Thyroid gland (tissue), 4 donors: ENCODE results near the gene ORM2. TPM values are rescaled to one million over a fixed set of nuclear protein-coding genes. Genes with fewer than 3 reads are reported as not detected.

Experiments
- DNase-seq, 2 donors: peaks; one replicate each; pipeline ENCODE4 v3.0.0-alpha.2; 2019
- H3K27ac ChIP-seq, 3 donors: fragments of 200-600 bp; sonication (generic); 1 replicate in 2 of 3; 2 replicates in 1 of 3; pipeline ENCODE4 v1.5.1; 2016 to 2019; ENCODE audit warnings: mild to moderate bottlenecking in 1 of 3, moderate library complexity in 1 of 3
- H3K27me3 ChIP-seq: fragments of 200-600 bp; sonication (generic); one replicate; pipeline ENCODE4 v1.5.1; 2019
- H3K36me3 ChIP-seq, 2 donors: fragments of 200-600 bp; sonication (generic); one replicate each; pipeline ENCODE4 v1.5.1; 2016 to 2019
- H3K4me1 ChIP-seq, 2 donors: fragments of 200-600 bp; sonication (generic); one replicate each; pipeline ENCODE4 v1.5.1; 2017 to 2019
- H3K4me3 ChIP-seq, 3 donors: fragments of 200-600 bp; sonication (generic); replicated peaks in 1 of 3; 1 replicate in 2 of 3; 2 replicates in 1 of 3; pipeline ENCODE4 v1.5.1; 2016; ENCODE audit warnings: mild to moderate bottlenecking in 1 of 3
- H3K9me3 ChIP-seq: fragments of 200-600 bp; sonication (generic); one replicate; pipeline ENCODE4 v1.5.1; 2017
- POLR2A ChIP-seq, 2 donors: fragments of 450-650 bp; IDR thresholded peaks; one replicate each; pipeline ENCODE4 v1.6.1; 2017; ENCODE audit warnings: antibody characterized with exemption in 2 of 2, mild to moderate bottlenecking in 2 of 2, moderate library complexity in 1 of 2
- WGBS, 2 donors: methylation state at CpG; one replicate each; pipeline ENCODE4 v1.1.5; 2017; 5-methylcytosine and 5-hydroxymethylcytosine counted together
- intact Hi-C: fragments of 100-400 bp; cut with DNase I; formaldehyde crosslinking; loops from one replicate; pipeline ENCODE4 v1.15.1; 2023
- total RNA-seq, 4 donors: library from RNA; depleted of rRNA; stranded (reverse); fragments of >200 nt; gene quantifications; one replicate each; pipeline ENCODE4 v1.2.3, GENCODE V29; 2016
- TF ChIP-seq, protein P1 (sequence below), 6 experiments: fragments of 200-600 bp in 3 of 6; fragments of 450-650 bp in 3 of 6; sonication (generic) in 3 of 6; IDR thresholded peaks; one replicate each; pipeline ENCODE4 v1.5.1; 2016 to 2019; ENCODE audit warnings: antibody characterized with exemption in 6 of 6, mild to moderate bottlenecking in 2 of 6, inconsistent platforms in 1 of 6, moderate library complexity in 1 of 6

The ORM2 gene
- total RNA-seq, 4 donors from 2014 or later = not detected

DNA sequence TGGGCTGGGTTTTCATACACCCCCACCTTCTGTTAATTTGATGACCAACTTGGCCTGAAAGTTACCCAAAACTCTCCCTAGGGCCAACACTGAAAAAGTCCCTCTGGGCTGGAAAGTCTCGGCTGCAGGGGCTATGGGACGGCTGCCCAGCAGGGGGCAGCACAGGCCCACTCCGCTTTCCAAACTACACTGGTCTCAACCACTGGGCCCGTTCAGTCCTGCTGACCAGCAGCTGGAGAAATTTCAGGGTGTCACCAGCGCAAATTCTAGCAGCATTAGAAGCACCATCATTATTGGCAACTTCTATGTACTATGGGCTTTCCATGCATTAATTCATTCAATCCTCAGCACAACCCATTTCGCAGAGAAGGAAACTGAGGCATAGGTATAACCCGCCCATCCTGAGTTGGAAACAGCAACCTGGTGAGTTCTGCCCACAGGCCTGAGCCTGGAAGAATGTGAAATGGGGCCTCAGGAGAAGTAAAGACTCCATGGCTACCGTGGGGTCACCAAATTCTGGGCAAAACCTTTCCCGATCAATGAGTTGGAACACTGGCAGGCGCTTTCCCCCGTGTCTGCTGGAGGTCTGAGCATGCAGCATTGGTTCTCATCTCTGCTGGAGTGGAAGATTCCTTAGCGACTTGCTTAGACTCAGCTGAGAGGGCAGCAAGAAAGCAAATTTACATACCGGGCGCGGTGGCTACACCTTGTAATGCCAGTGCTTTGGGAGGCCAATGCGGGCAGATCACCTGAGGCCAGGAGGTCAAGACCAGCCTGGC, 9.7 kb downstream of the ORM2 start:
- peak; percentile 19 to 37 for DNase-seq
- H3K27me3 ChIP-seq = no peaks in the 10 kb centered on the region
- TF ChIP-seq POLR2A (IDR thresholded peaks at IDR 0.05) = no peak
- TF ChIP-seq, protein P1, sequence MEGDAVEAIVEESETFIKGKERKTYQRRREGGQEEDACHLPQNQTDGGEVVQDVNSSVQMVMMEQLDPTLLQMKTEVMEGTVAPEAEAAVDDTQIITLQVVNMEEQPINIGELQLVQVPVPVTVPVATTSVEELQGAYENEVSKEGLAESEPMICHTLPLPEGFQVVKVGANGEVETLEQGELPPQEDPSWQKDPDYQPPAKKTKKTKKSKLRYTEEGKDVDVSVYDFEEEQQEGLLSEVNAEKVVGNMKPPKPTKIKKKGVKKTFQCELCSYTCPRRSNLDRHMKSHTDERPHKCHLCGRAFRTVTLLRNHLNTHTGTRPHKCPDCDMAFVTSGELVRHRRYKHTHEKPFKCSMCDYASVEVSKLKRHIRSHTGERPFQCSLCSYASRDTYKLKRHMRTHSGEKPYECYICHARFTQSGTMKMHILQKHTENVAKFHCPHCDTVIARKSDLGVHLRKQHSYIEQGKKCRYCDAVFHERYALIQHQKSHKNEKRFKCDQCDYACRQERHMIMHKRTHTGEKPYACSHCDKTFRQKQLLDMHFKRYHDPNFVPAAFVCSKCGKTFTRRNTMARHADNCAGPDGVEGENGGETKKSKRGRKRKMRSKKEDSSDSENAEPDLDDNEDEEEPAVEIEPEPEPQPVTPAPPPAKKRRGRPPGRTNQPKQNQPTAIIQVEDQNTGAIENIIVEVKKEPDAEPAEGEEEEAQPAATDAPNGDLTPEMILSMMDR (IDR thresholded peaks at IDR 0.05) = peak; percentile 38 to 66 (median 46)
- H3K4me1 ChIP-seq = no peaks in the 10 kb centered on the region
- WGBS, 2 donors = 79 to 85% methylated on average over 16 of the region's 16 CpGs
- intact Hi-C loops = no loop called here
- no peak overlapping the region for H3K27ac ChIP-seq
- H3K4me3 ChIP-seq = no peak overlapping the region
- H3K9me3 ChIP-seq = no peaks in the 10 kb centered on the region
- peaks cover 17 to 40% of the 10 kb centered on the region in 2 donors for H3K36me3 ChIP-seq

DNA sequence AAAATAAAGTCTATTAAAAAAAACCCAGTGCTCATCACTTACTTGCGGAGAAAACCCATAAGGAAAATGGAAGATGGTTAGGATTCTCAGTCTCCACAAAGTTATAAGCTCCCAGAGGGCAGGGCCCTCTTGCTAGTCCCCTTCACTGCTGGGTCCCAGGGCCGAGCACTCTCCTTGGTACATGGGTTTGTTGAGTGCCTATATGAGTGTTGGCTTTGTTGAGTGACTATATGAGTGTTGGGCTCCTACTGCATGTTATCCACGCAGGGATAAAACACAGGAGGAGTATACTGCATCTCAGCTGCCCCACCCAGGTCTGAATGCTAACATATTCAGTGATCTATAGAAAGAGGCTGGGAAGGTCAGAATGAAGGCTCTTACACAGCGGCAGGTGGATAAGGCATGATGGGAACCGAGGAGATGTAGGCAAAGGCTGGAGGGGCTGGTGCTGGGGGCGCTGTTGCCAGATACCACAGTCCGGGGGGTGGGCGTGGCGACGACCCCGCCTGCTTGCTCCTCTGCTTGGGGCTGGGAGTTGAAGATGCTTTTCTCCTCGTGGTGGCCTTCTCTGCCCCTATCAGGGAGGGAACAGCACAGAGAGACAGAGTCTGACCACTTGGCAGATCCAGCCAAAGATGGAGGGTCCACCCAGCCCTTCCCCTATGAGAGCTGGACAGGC, 11.6 kb downstream of the ORM2 start:
- Histone ChIP-seq H3K36me3 (peaks cover 21 to 48% of the 10 kb centered on the region in 2 donors), H3K4me3 (no peak overlapping the region), H3K27me3 (no peaks in the 10 kb centered on the region), H3K27ac (no peak overlapping the region), H3K4me1 (no peaks in the 10 kb centered on the region), H3K9me3 (no peaks in the 10 kb centered on the region)
- TF ChIP-seq POLR2A (IDR thresholded peaks at IDR 0.05) = no peak
- TF ChIP-seq, protein P1 (IDR thresholded peaks at IDR 0.05) = no peak
- WGBS, 2 donors = 87 to 92% methylated on average over 12 of the region's 12 CpGs
- intact Hi-C loops = no loop called here
- DNase-seq = no peak

DNA sequence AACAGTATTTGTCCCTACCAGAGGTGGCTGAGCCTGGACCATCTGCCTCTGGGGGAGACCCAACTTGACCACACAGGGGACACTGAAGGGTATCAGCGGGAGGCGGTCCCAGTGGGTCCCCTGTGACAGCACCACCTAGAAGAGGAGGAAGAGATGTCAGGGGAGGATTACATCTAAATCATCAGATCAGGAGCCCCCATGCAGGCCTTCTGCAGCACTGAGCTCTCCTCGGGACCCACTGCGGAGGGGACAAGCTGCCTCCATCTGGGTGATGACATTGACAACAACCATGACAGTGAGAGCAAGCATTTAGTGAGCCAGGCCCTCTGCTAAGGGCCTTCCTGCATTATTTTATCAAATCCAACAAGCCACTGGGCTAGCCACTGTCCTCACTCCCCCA, 12.3 kb downstream of the ORM2 start:
- H3K9me3 ChIP-seq = no peaks in the 10 kb centered on the region
- intact Hi-C loops = no loop called here
- peaks cover 23 to 43% of the 10 kb centered on the region in 2 donors for H3K36me3 ChIP-seq
- no peaks in the 10 kb centered on the region for H3K4me1 ChIP-seq
- TF ChIP-seq, protein P1 (IDR thresholded peaks at IDR 0.05) = no peak
- TF ChIP-seq POLR2A (IDR thresholded peaks at IDR 0.05) = no peak
- 94 to 98% methylated on average over 4 of the region's 4 CpGs for WGBS, 2 donors
- no peak overlapping the region for H3K27ac ChIP-seq
- H3K27me3 ChIP-seq = no peaks in the 10 kb centered on the region
- no peak overlapping the region for H3K4me3 ChIP-seq
- no peak for DNase-seq

DNA sequence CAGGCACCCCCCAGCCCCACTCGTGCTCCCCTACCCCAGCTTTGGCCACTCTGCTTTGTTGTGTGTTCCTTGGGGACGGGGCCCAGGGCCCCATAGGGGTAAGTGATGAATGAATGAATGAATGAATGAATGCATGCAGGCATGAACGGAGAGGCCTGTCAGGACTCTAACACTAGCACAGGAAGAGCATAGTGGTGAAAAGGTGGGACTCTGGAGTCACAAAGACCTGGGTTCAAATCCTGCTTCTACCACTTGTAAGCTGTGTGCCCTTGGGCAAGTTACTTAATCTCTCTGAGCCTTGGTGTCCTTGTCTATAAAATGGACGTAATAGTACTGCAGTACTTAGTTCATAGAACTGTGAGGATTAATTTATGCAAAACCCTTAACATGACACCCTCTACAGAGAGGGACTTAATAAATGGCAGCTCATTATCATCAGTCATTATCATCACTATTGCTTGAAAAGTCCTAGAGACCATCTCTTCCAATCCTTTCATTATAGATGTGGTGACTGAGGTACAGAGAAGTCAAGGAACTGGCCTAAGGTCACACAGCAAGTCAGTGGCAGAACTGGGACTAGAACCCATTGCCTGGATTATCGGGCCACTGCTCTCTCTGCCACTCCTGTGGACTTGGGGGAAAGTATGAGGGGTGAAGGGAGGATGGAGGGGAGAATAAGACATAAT, 13.2 kb downstream of the ORM2 start:
- Histone ChIP-seq H3K4me1 (no peaks in the 10 kb centered on the region), H3K36me3 (peaks cover 28 to 47% of the 10 kb centered on the region in 2 donors), H3K27me3 (no peaks in the 10 kb centered on the region), H3K4me3 (no peak overlapping the region), H3K9me3 (no peaks in the 10 kb centered on the region), H3K27ac (no peak overlapping the region)
- TF ChIP-seq, protein P1 (IDR thresholded peaks at IDR 0.05) = no peak
- no peak for TF ChIP-seq POLR2A (IDR thresholded peaks at IDR 0.05)
- intact Hi-C loops = no loop called here
- 88 to 97% methylated on average over 5 of the region's 5 CpGs for WGBS, 2 donors
- no peak for DNase-seq
